ENCODE measurements around the gene CXorf38. TPM values are rescaled to one million over a fixed set of nuclear protein-coding genes. Genes with fewer than 3 reads are reported as not detected.

CXorf38 gene
- polyA plus RNA-seq, 1 donor, result 13.3 TPM

Other genes with a start within 250 kb of the CXorf38 start
- 190 TPM for gene ATP6AP2, start 66.6 kb downstream of the CXorf38 start, polyA plus RNA-seq (ENCODE audit: insufficient read length)
- gene MPC1L, start 24.1 kb downstream of the CXorf38 start, polyA plus RNA-seq (ENCODE audit: insufficient read length), result not detected
- gene MED14, start 88.0 kb upstream of the CXorf38 start, polyA plus RNA-seq (ENCODE audit: insufficient read length), result 71.3 TPM

Data from left kidney (tissue), 1 donor.